Keratinocyte (primary cell): ENCODE measurements around the gene OBSCN. TPM values are rescaled to one million over a fixed set of nuclear protein-coding genes. Genes with fewer than 3 reads are reported as not detected.

ENCODE experiments used
- DNase-seq: peaks from one replicate; pipeline ENCODE4 v3.0.0-alpha.2; 2011; ENCODE audit warnings: low read depth, missing footprints, low spot score
- FAIRE-seq: peaks from 2 replicates; lab custom pipeline; 2011; peaks lifted over from hg19 to GRCh38; lab: Jason Lieb, UNC
- H2AFZ ChIP-seq: 2 replicates; pipeline ENCODE4 v1.6.0; 2012; ENCODE audit warnings: low read length, control low read depth, inconsistent platforms; ENCODE audit not compliant: control insufficient read depth
- H3K27ac ChIP-seq: 2 replicates; pipeline ENCODE4 v1.5.1; 2011; ENCODE audit warnings: low read length; ENCODE audit not compliant: control insufficient read depth, insufficient read depth
- H3K27me3 ChIP-seq: 3 replicates; pipeline ENCODE4 v1.6.0; 2011; ENCODE audit warnings: low read length; ENCODE audit not compliant: control insufficient read depth, insufficient read depth; ENCODE audit errors: extremely low read depth
- H3K36me3 ChIP-seq, 2 experiments: 2 replicates in 1 of 2; 3 replicates in 1 of 2; pipeline ENCODE4 v1.5.1; 2011; ENCODE audit warnings: low read length in 2 of 2, mild to moderate bottlenecking in 1 of 2; ENCODE audit not compliant: control insufficient read depth in 2 of 2, insufficient read depth in 2 of 2; ENCODE audit errors: extremely low read depth in 1 of 2
- H3K4me1 ChIP-seq: 3 replicates; pipeline ENCODE4 v1.5.1; 2011; ENCODE audit warnings: low read length; ENCODE audit not compliant: control insufficient read depth, insufficient read depth; ENCODE audit errors: extremely low read depth
- H3K4me2 ChIP-seq: 3 replicates; pipeline ENCODE4 v1.6.0; 2011; ENCODE audit warnings: low read depth, low read length; ENCODE audit not compliant: control insufficient read depth, insufficient read depth; ENCODE audit errors: extremely low read depth
- H3K4me3 ChIP-seq, 3 experiments: fragments of 200-600 bp in 1 of 3; sonication (generic) in 1 of 3; 2 replicates in 2 of 3; 3 replicates in 1 of 3; pipeline ENCODE4 v1.5.1; 2011 to 2016; ENCODE audit warnings: low read length in 3 of 3, mild to moderate bottlenecking in 3 of 3, control low read depth in 2 of 3, inconsistent platforms in 1 of 3, low read depth in 1 of 3, mixed read lengths in 1 of 3, mixed run types in 1 of 3, moderate library complexity in 1 of 3; ENCODE audit not compliant: control insufficient read depth in 2 of 3, insufficient read depth in 2 of 3; ENCODE audit errors: extremely low read depth in 1 of 3
- H3K79me2 ChIP-seq: 2 replicates; pipeline ENCODE4 v1.6.0; 2012; ENCODE audit warnings: low read length; ENCODE audit not compliant: control insufficient read depth, insufficient read depth
- H3K9ac ChIP-seq: 3 replicates; pipeline ENCODE4 v1.6.0; 2011; ENCODE audit warnings: low read length; ENCODE audit not compliant: control insufficient read depth, insufficient read depth; ENCODE audit errors: extremely low read depth
- H3K9me1 ChIP-seq: 3 replicates; pipeline ENCODE4 v1.6.0; 2011; ENCODE audit warnings: low read length; ENCODE audit not compliant: control insufficient read depth, insufficient read depth; ENCODE audit errors: extremely low read depth
- H3K9me3 ChIP-seq: 2 replicates; pipeline ENCODE4 v1.5.1; 2012; ENCODE audit warnings: low read depth, low read length; ENCODE audit not compliant: control insufficient read depth
- H4K20me1 ChIP-seq: 3 replicates; pipeline ENCODE4 v1.6.0; 2011; ENCODE audit warnings: low read length; ENCODE audit not compliant: control insufficient read depth, insufficient read depth; ENCODE audit errors: extremely low read depth
- CTCF ChIP-seq, 3 experiments: IDR thresholded peaks in 1 of 3; conservative IDR thresholded peaks in 1 of 3; optimal IDR thresholded peaks in 1 of 3; 2 replicates in 2 of 3; 3 replicates in 1 of 3; pipeline versions ENCODE3 to v1.5.1; 2011; ENCODE audit warnings: low read length in 3 of 3, mild to moderate bottlenecking in 3 of 3, moderate library complexity in 2 of 3, control low read depth in 1 of 3, inconsistent platforms in 1 of 3; ENCODE audit not compliant: insufficient read depth in 2 of 3; ENCODE audit errors: extremely low read depth in 1 of 3
- EZH2 ChIP-seq: IDR thresholded peaks from one replicate; pipeline ENCODE4 v1.6.1; 2012; ENCODE audit warnings: inconsistent platforms, mild to moderate bottlenecking, low read length, moderate library complexity
- dilution Hi-C: fragments of 300-500 bp; cut with MboI; formaldehyde crosslinking; loops from one replicate; pipeline ENCODE4 v1.7.0; 2020; ENCODE audit warnings: low sequenced_read_pairs; ENCODE audit not compliant: extremely low pct_ligation_motif_present
- polyA plus RNA-seq, 5 experiments: library from polyadenylated mRNA; depleted of rRNA in 3 of 5; stranded (reverse) in 3 of 5; stranded (forward) in 1 of 5; unstranded in 1 of 5; fragments of >200 nt; gene quantifications; 1 replicate in 1 of 5; 2 replicates in 3 of 5; 3 replicates in 1 of 5; pipeline versions ENCODE4 v1.2.1 to v1.2.3, GENCODE V29; 2011 to 2012; ENCODE audit warnings: missing spikeins in 2 of 5, low read depth in 1 of 5, low replicate concordance in 1 of 5

The OBSCN gene
- polyA plus RNA-seq, 1 donor (not counting 4 experiments of a cell fraction or from before 2014, with no cell fraction given): 1.8 TPM

- Histone ChIP-seq H3K4me1 (no peaks in the 10 kb centered on the region), H3K79me2 (no peaks in the 10 kb centered on the region), H3K9me3 (peaks cover 12% of the 10 kb centered on the region), H3K36me3 (no peaks in the 10 kb centered on the region), H3K9ac (no peak overlapping the region), H3K4me2 (no peak overlapping the region), H3K4me3 (no peak overlapping the region), H4K20me1 (no peaks in the 10 kb centered on the region), H2AFZ (no peak overlapping the region), H3K9me1 (no peaks in the 10 kb centered on the region), H3K27ac (no peak overlapping the region), H3K27me3 (no peaks in the 10 kb centered on the region)
- dilution Hi-C loops: no loop called here
- DNase-seq (no peak), FAIRE-seq (no peak)
- no peak for TF ChIP-seq CTCF (optimal IDR thresholded peaks at IDR 0.05 in 1 of 3, IDR thresholded peaks at IDR 0.05 in 1 of 3, conservative IDR thresholded peaks at IDR 0.05 in 1 of 3; ENCODE audit: extremely low read depth in 1 of 3, insufficient read depth in 2 of 3, low read length in 3 of 3)
- no peak for TF ChIP-seq EZH2
Measured at GRCh38 chr1:228299211-228299610, 91.4 kb downstream of the OBSCN start.

GRCh38 chr1:228299901-228300300 lies 92.1 kb downstream of the OBSCN start:
- Histone ChIP-seq H2AFZ (no peak overlapping the region), H3K9me3 (peaks cover 12% of the 10 kb centered on the region), H3K9ac (no peak overlapping the region), H3K4me2 (no peak overlapping the region), H3K27me3 (no peaks in the 10 kb centered on the region), H3K27ac (no peak overlapping the region), H3K36me3 (no peaks in the 10 kb centered on the region), H3K4me3 (no peak overlapping the region), H3K4me1 (no peaks in the 10 kb centered on the region), H4K20me1 (no peaks in the 10 kb centered on the region), H3K9me1 (no peaks in the 10 kb centered on the region), H3K79me2 (no peaks in the 10 kb centered on the region)
- TF ChIP-seq EZH2 (no peak), CTCF (optimal IDR thresholded peaks at IDR 0.05 in 1 of 3, IDR thresholded peaks at IDR 0.05 in 1 of 3, conservative IDR thresholded peaks at IDR 0.05 in 1 of 3; ENCODE audit: extremely low read depth in 1 of 3, insufficient read depth in 2 of 3, low read length in 3 of 3) (no peak)
- dilution Hi-C loops: no loop called here
- FAIRE-seq (no peak), DNase-seq (no peak)
